Measurements from ENCODE around the gene ARHGEF7.

ARHGEF7 gene

DNA sequence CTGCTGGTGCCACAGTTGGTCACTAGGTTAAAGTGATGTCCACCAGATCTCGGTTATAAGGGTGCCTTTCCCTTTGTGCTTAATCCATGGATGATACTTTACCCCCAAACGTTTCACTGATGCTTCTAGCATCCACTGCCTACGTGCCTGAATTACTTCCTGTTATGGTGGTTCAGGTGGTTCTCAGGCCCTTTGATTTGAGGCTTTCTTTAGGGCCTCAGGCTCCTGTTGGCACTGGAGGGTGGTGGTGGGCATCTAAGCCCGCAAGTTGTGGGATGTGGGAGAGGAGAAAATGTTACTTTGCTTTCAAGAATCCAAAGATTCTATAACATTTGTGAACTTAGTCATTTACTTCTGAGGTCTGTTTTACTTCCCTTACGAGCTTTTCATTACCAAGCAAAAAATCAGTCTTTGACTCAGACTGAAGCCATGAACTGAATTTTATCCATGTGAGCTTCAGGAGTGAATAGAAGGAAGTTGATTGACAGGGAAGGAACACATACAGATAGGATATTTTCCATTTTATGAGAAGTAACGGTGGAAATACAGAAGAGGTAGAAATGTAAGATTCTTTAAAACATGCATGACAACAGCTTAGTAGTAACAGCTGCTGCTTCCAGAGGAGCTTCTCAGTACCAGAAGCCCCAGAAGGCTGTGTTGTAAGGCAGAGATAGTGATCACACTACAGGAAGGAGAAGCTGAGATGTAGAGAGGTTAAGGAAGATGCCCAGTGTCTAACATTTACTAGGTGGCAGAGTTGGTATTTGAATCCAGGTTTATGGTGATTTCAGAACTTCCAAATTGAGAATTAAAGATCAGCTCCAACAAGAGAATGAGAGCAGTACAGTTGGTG is 65.0 kb downstream of the ARHGEF7 start:
- H3K4me3 ChIP-seq (replicated peaks in 1 of 2; ENCODE audit: low read depth in 2 of 2, low read length in 2 of 2) = no peak overlapping the region
- TF ChIP-seq CTCF (IDR thresholded peaks at IDR 0.05; ENCODE audit: low read depth, low read length) = no peak
- no peak for DNase-seq (ENCODE audit: low read depth in 2 of 2)

GRCh38 chr13:111181977-111182376 is 66.9 kb downstream of the ARHGEF7 start:
- no peak for TF ChIP-seq CTCF (IDR thresholded peaks at IDR 0.05; ENCODE audit: low read depth, low read length)
- DNase-seq (ENCODE audit: low read depth in 2 of 2) = no peak
- no peak overlapping the region for H3K4me3 ChIP-seq (replicated peaks in 1 of 2; ENCODE audit: low read depth in 2 of 2, low read length in 2 of 2)

GRCh38 chr13:111183087-111183645 is 68.1 kb downstream of the ARHGEF7 start:
- no peak overlapping the region for H3K4me3 ChIP-seq (replicated peaks in 1 of 2; ENCODE audit: low read depth in 2 of 2, low read length in 2 of 2)
- no peak for DNase-seq (ENCODE audit: low read depth in 2 of 2)
- no peak for TF ChIP-seq CTCF (IDR thresholded peaks at IDR 0.05; ENCODE audit: low read depth, low read length)

- no peak for TF ChIP-seq CTCF (IDR thresholded peaks at IDR 0.05; ENCODE audit: low read depth, low read length)
- DNase-seq (ENCODE audit: low read depth in 2 of 2) = no peak
- H3K4me3 ChIP-seq (replicated peaks in 1 of 2; ENCODE audit: low read depth in 2 of 2, low read length in 2 of 2) = no peak overlapping the region
Observed at GRCh38 chr13:111183959-111184358, 68.8 kb downstream of the ARHGEF7 start.

DNA sequence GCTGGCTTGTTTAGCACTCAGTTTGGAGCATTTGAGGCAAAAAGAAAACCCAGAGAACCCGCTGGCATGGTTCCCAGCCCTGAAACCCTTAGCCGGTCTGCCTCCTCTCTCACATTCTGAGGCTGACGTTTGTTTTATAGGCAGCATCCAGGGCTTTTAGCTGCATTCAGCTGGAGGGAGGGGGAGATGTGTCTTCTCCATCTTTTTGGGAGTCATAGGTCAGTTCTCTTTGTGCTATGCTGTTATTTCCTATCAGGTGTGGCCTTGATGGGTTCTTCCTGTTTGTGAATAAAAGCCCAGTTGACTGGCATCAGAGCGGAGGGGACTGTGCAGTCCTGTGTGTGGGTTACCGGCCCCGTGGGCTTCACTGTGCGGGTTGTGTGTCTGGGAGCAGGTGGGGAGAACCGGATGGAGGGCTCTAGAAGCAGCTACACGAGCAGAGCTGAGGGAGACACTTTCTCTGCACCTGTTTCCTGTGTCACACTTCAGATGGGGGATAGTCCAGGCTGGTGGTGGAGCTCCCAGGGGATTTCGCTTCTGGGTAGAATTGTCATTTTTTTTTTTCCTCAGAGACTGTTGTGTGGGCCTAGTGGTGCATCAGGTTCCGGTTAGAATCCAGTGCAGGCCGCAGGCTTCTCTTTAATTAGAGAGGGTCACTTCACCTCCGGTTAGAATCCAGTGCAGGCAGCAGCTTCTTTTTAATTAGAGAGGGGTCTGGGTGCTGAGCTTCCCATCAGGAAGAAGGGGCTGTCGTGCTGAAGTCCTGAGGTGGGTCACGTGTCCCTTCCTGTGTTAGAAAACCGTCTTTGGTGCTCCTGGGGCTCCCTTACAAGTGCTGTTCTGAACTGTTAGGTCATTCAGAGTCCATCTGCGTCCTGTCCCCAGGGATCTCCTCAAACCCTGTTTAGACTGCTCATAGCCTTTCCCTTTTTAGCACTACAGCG is 69.6 kb downstream of the ARHGEF7 start:
- DNase-seq (ENCODE audit: low read depth in 2 of 2) = peak; percentile 31 to 71
- H3K4me3 ChIP-seq (replicated peaks in 1 of 2; ENCODE audit: low read depth in 2 of 2, low read length in 2 of 2) = no peak overlapping the region
- TF ChIP-seq CTCF (IDR thresholded peaks at IDR 0.05; ENCODE audit: low read depth, low read length) = no peak

DNA sequence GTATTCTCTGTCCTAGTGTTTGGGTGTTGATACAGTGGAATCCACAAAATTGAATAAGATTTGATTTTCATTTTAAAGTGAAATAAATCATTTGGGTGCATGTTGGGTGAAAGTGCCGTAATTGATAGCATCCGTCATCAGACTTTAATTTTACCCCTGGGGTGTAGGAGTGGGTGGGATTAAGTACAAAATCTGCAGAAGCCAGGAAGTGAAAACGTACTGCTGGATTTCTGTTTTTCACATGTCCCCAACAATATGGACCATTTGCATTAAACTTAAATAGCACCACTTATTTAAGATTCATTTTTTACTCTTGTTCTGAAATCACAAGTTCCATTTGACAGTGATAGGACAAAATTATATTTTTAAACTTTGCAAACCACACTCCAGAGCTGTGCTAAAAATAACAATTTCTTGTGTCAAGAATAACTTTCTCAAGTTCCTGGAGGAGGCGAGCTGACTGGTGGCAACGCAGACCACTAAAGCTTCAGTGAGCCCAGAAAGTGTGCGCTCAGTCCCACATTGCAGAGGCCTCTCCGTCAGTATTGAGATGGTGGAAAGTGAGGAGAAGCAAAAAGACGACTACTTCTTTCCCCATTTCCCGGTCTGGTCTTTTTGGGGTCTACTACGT is 71.3 kb downstream of the ARHGEF7 start:
- TF ChIP-seq CTCF (IDR thresholded peaks at IDR 0.05; ENCODE audit: low read depth, low read length) = no peak
- H3K4me3 ChIP-seq (replicated peaks in 1 of 2; ENCODE audit: low read depth in 2 of 2, low read length in 2 of 2) = no peak overlapping the region
- no peak for DNase-seq (ENCODE audit: low read depth in 2 of 2)
